ENCODE results near the gene SERPINA6.

DNA sequence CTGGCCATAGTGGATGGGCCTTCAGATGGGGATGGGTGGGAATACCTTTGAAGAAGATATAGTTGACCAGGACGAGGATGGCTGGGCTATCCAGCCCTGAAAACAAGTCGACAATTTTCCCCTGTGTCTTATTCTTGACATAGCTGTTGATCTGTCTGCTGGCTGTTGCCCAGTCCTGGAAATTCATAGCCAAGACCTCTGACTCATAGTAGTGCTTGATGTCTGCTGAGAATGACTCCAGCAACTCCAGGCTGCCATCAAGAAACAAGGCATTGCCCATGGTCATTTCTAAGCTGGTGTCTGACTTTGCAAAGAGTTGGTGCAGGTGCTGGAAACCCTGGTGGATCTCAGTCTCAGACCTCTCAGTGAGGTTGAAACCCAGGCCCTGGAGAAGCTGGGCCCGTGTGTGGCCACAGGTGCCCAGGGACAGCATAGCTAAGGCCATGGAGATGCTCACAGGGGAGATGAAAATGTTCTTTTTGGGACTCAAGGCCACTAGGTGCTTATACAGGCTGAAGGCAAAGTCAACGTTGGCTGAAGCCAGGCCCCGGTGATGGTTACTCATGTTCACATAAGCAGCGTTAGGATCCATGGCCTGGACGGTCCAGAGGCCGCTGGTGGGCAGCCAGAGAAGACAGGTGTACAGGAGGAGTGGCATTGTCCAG lies 9.0 kb downstream of the SERPINA6 start:
- TF ChIP-seq CTCF (IDR thresholded peaks at IDR 0.05) (no peak), POLR2A (IDR thresholded peaks at IDR 0.05) (no peak), EP300 (IDR thresholded peaks at IDR 0.05) (no peak)
